Stomach smooth muscle (tissue), 2 donors: ENCODE data around the gene RGSL1.

Source experiments
- H3K27ac ChIP-seq: one replicate; pipeline ENCODE4 v1.7.0; 2013; ENCODE audit warnings: mild to moderate bottlenecking, low read length, inconsistent platforms
- H3K27me3 ChIP-seq, 2 donors: one replicate each; pipeline ENCODE4 v1.7.0; 2013; ENCODE audit warnings: low read length in 2 of 2; ENCODE audit not compliant: insufficient read depth in 2 of 2, control insufficient read depth in 1 of 2
- H3K36me3 ChIP-seq, 2 donors: one replicate each; pipeline ENCODE4 v1.7.0; 2013; ENCODE audit warnings: low read length in 2 of 2; ENCODE audit not compliant: control insufficient read depth in 2 of 2, insufficient read depth in 2 of 2
- H3K4me1 ChIP-seq: one replicate; pipeline ENCODE4 v1.7.0; 2013; ENCODE audit warnings: low read length; ENCODE audit not compliant: control insufficient read depth, insufficient read depth
- H3K4me3 ChIP-seq, 2 donors: one replicate each; pipeline ENCODE4 v1.7.0; 2013; ENCODE audit warnings: low read length in 2 of 2
- H3K9ac ChIP-seq, 2 donors: one replicate each; pipeline ENCODE4 v1.7.0; 2013; ENCODE audit warnings: low read length in 2 of 2, mild to moderate bottlenecking in 1 of 2
- H3K9me3 ChIP-seq, 2 donors: one replicate each; pipeline ENCODE4 v1.7.0; 2013; ENCODE audit warnings: low read length in 2 of 2; ENCODE audit not compliant: control insufficient read depth in 2 of 2
- donor health status: healthy.
- donor health status: Pancreatic carcinoma.

The RGSL1 gene

GRCh38 chr1:182484531-182485257 is 34.7 kb downstream of the RGSL1 start:
- Histone ChIP-seq H3K4me1 (no peaks in the 10 kb centered on the region), H3K36me3 (no peaks in the 10 kb centered on the region), H3K27me3 (no peaks in the 10 kb centered on the region), H3K27ac (no peak overlapping the region), H3K9me3 (no peaks in the 10 kb centered on the region), H3K9ac (no peak overlapping the region), H3K4me3 (no peak overlapping the region)

- no peaks in the 10 kb centered on the region for H3K36me3 ChIP-seq
- H3K9me3 ChIP-seq = no peaks in the 10 kb centered on the region
- no peak overlapping the region for H3K27ac ChIP-seq
- H3K27me3 ChIP-seq = no peaks in the 10 kb centered on the region
- no peak overlapping the region for H3K4me3 ChIP-seq
- no peak overlapping the region for H3K9ac ChIP-seq
- H3K4me1 ChIP-seq = no peaks in the 10 kb centered on the region
Measured at GRCh38 chr1:182485861-182486260, 35.9 kb downstream of the RGSL1 start.

- Histone ChIP-seq H3K27ac (no peak overlapping the region), H3K36me3 (no peaks in the 10 kb centered on the region), H3K9me3 (no peaks in the 10 kb centered on the region), H3K27me3 (no peaks in the 10 kb centered on the region), H3K4me1 (no peaks in the 10 kb centered on the region), H3K9ac (no peak overlapping the region), H3K4me3 (no peak overlapping the region)
Measured at GRCh38 chr1:182488803-182489202, 38.9 kb downstream of the RGSL1 start.

GRCh38 chr1:182493063-182493462 is 43.1 kb downstream of the RGSL1 start:
- H3K36me3 ChIP-seq = no peaks in the 10 kb centered on the region
- no peak overlapping the region for H3K4me3 ChIP-seq
- H3K27ac ChIP-seq = no peak overlapping the region

GRCh38 chr1:182495002-182495401 is 45.1 kb downstream of the RGSL1 start:
- Histone ChIP-seq H3K4me3 (no peak overlapping the region), H3K27me3 (no peaks in the 10 kb centered on the region), H3K27ac (no peak overlapping the region), H3K4me1 (no peaks in the 10 kb centered on the region), H3K9ac (no peak overlapping the region), H3K36me3 (no peaks in the 10 kb centered on the region), H3K9me3 (no peaks in the 10 kb centered on the region)

More at GRCh38 chr1:182493063-182493462, 43.1 kb downstream of the RGSL1 start:
- Histone ChIP-seq H3K4me1 (no peaks in the 10 kb centered on the region), H3K9me3 (no peaks in the 10 kb centered on the region), H3K27me3 (no peaks in the 10 kb centered on the region), H3K9ac (no peak overlapping the region)

GRCh38 chr1:182495693-182496092 is 45.7 kb downstream of the RGSL1 start:
- Histone ChIP-seq H3K27me3 (no peaks in the 10 kb centered on the region), H3K4me3 (no peak overlapping the region), H3K9ac (no peak overlapping the region), H3K36me3 (no peaks in the 10 kb centered on the region), H3K9me3 (no peaks in the 10 kb centered on the region), H3K4me1 (no peaks in the 10 kb centered on the region), H3K27ac (no peak overlapping the region)

DNA sequence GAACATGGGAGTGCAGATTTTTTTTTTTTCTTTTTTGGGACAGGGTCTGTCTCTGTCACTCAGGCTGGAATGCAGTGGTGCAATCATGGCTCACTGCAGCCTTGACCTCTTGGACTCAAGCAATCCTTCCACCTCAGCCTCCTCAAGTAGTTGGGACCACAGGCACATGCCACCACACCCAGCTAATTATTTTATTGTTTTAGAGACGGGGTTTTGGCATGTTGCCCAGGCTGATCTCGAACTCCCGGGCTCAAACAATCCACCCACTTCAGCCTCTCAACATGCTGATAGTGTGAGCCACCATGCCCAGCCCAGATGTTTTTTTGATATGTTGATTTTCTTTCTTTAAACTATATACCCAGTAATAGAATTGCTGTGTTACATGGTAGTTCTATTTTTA is 57.7 kb downstream of the RGSL1 start:
- H3K4me1 ChIP-seq = no peaks in the 10 kb centered on the region
- no peaks in the 10 kb centered on the region for H3K9me3 ChIP-seq
- H3K36me3 ChIP-seq = no peaks in the 10 kb centered on the region
- H3K27ac ChIP-seq = no peak overlapping the region
- H3K9ac ChIP-seq = no peak overlapping the region
- no peak overlapping the region for H3K4me3 ChIP-seq
- no peaks in the 10 kb centered on the region for H3K27me3 ChIP-seq

DNA sequence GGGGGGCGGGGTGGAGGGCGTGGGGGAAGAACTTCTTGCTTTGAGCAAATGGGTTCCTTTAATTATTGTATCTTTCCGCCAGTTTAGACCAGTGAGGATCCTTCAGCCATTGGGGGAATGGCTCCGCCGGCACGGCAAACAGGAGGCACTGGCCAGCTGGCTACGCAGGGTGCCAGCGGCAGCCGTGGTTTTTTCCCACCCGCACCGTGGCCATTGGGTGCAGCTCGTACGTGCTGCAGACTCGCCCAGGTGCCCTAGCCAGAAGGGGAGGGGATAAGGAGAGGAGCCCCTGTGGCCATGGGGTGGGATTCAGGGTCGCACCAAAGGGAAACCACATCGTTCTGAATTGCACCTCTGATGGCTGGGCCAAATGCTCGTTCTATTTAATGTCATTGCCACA is 65.6 kb downstream of the RGSL1 start:
- H3K36me3 ChIP-seq = no peaks in the 10 kb centered on the region
- H3K4me3 ChIP-seq = no peak overlapping the region
- no peaks in the 10 kb centered on the region for H3K27me3 ChIP-seq
- no peak overlapping the region for H3K27ac ChIP-seq
- no peak overlapping the region for H3K9ac ChIP-seq
- no peaks in the 10 kb centered on the region for H3K4me1 ChIP-seq
- H3K9me3 ChIP-seq = peaks cover 2 to 8% of the 10 kb centered on the region in 2 donors

- H3K4me3 ChIP-seq = no peak overlapping the region
- no peaks in the 10 kb centered on the region for H3K36me3 ChIP-seq
- peaks cover 2 to 11% of the 10 kb centered on the region in 2 donors for H3K9me3 ChIP-seq
- no peak overlapping the region for H3K9ac ChIP-seq
- H3K4me1 ChIP-seq = no peaks in the 10 kb centered on the region
- H3K27ac ChIP-seq = no peak overlapping the region
- H3K27me3 ChIP-seq = no peaks in the 10 kb centered on the region
Measured at GRCh38 chr1:182520736-182521135, 70.8 kb downstream of the RGSL1 start.

- Histone ChIP-seq H3K9ac (no peak overlapping the region), H3K36me3 (no peaks in the 10 kb centered on the region)
Measured at GRCh38 chr1:182525342-182525741, 75.4 kb downstream of the RGSL1 start.

GRCh38 chr1:182527680-182528079 is 77.7 kb downstream of the RGSL1 start:
- no peaks in the 10 kb centered on the region for H3K36me3 ChIP-seq
- H3K9ac ChIP-seq = no peak overlapping the region
- H3K9me3 ChIP-seq = peaks cover 0 to 3% of the 10 kb centered on the region in 2 donors
- H3K4me3 ChIP-seq = no peak overlapping the region
- H3K27ac ChIP-seq = no peak overlapping the region
- H3K27me3 ChIP-seq = no peaks in the 10 kb centered on the region
- H3K4me1 ChIP-seq = no peaks in the 10 kb centered on the region

More at GRCh38 chr1:182525342-182525741, 75.4 kb downstream of the RGSL1 start:
- Histone ChIP-seq H3K4me3 (no peak overlapping the region), H3K27me3 (no peaks in the 10 kb centered on the region), H3K27ac (no peak overlapping the region), H3K4me1 (no peaks in the 10 kb centered on the region), H3K9me3 (peaks cover 0 to 3% of the 10 kb centered on the region in 2 donors)
